WTC11 (cell line): ENCODE results near the gene SLC22A4. TPM values are rescaled to one million over a fixed set of nuclear protein-coding genes. Genes with fewer than 3 reads are reported as not detected.

Experiments
- ATAC-seq: fragments of 200-7000 bp; cut with Tn5 transposase; 2 replicates; pipeline ENCODE4 v1.10.0; 2021; ENCODE audit warnings: mild to moderate bottlenecking, moderate library complexity
- CTCF ChIA-PET: fragments of 300-600 bp; sonication (Branson Sonifier 250); formaldehyde crosslinking; loops from one replicate; lab custom pipeline; 2021; ENCODE audit warnings: antibody characterized with exemption; lab: Charles Lee
- POLR2A ChIA-PET: fragments of 350-600 bp; sonication (Branson Sonifier 250); formaldehyde crosslinking; loops from one replicate; lab custom pipeline; 2021; ENCODE audit warnings: antibody characterized with exemption; lab: Charles Lee
- DNase-seq: peaks from one replicate; pipeline ENCODE4 v3.0.0; 2021; ENCODE audit warnings: low spot score
- H3K27ac Mint-ChIP-seq: 2 replicates; pipeline ENCODE4 v1.8.0; 2021; ENCODE audit warnings: mixed read lengths
- H3K27me3 Mint-ChIP-seq: 2 replicates; pipeline ENCODE4 v1.8.0; 2021; ENCODE audit warnings: low read depth, mild to moderate bottlenecking, moderate library complexity, mixed read lengths
- H3K36me3 Mint-ChIP-seq: 2 replicates; pipeline ENCODE4 v1.8.0; 2021; ENCODE audit warnings: mixed read lengths
- H3K4me1 Mint-ChIP-seq: 2 replicates; pipeline ENCODE4 v1.8.0; 2022; ENCODE audit warnings: mixed read lengths
- H3K4me3 Mint-ChIP-seq: 2 replicates; pipeline ENCODE4 v1.8.0; 2021; ENCODE audit warnings: mild to moderate bottlenecking, moderate library complexity, mixed read lengths
- H3K9me3 Mint-ChIP-seq: 2 replicates; pipeline ENCODE4 v1.8.0; 2021; ENCODE audit warnings: mixed read lengths
- E2F4 ChIP-seq: sonication (generic); formaldehyde crosslinking; IDR thresholded peaks from 2 replicates; pipeline ENCODE4 v1.8.1; 2022; ENCODE audit warnings: low read depth, mild to moderate bottlenecking, moderate library complexity, missing genetic modification reagents, borderline replicate concordance
- ESRRA ChIP-seq: sonication (generic); formaldehyde crosslinking; IDR thresholded peaks from 2 replicates; pipeline ENCODE4 v1.8.1; 2022; ENCODE audit warnings: mild to moderate bottlenecking, missing genetic modification reagents, borderline replicate concordance
- ETV6 ChIP-seq: sonication (generic); formaldehyde crosslinking; IDR thresholded peaks from 2 replicates; pipeline ENCODE4 v1.8.1; 2022; ENCODE audit warnings: mild to moderate bottlenecking, missing genetic modification reagents
- GABPB1 ChIP-seq: sonication (generic); formaldehyde crosslinking; IDR thresholded peaks from 2 replicates; pipeline ENCODE4 v1.8.1; 2023; ENCODE audit warnings: mild to moderate bottlenecking, missing genetic modification reagents
- HMGA2 ChIP-seq: fragments of 250-450 bp; sonication (Bioruptor Pico); IDR thresholded peaks from 2 replicates; pipeline ENCODE4 v1.4.0; 2021; ENCODE audit warnings: mild to moderate bottlenecking, moderate library complexity
- HMGXB4 ChIP-seq: sonication (generic); formaldehyde crosslinking; IDR thresholded peaks from 2 replicates; pipeline ENCODE4 v1.8.1; 2023; ENCODE audit warnings: mild to moderate bottlenecking, moderate library complexity, missing genetic modification reagents
- IRF2 ChIP-seq: sonication (generic); formaldehyde crosslinking; IDR thresholded peaks from 2 replicates; pipeline ENCODE4 v1.8.0; 2022; ENCODE audit warnings: low read depth, missing genetic modification reagents, borderline replicate concordance
- KAT7 ChIP-seq: sonication (generic); formaldehyde crosslinking; IDR thresholded peaks from 2 replicates; pipeline ENCODE4 v1.8.1; 2023; ENCODE audit warnings: missing genetic modification reagents, mild to moderate bottlenecking, borderline replicate concordance
- MLX ChIP-seq: sonication (generic); formaldehyde crosslinking; IDR thresholded peaks from 2 replicates; pipeline ENCODE4 v1.8.1; 2023; ENCODE audit warnings: mild to moderate bottlenecking, missing genetic modification reagents, moderate library complexity
- MYBL2 ChIP-seq: sonication (generic); formaldehyde crosslinking; IDR thresholded peaks from 2 replicates; pipeline ENCODE4 v1.8.1; 2023; ENCODE audit warnings: mild to moderate bottlenecking, moderate library complexity, missing genetic modification reagents
- NFATC4 ChIP-seq: fragments of 250-450 bp; sonication (Bioruptor Pico); IDR thresholded peaks from 2 replicates; pipeline ENCODE4 v1.9.0; 2021; ENCODE audit warnings: mild to moderate bottlenecking
- NR1H2 ChIP-seq: sonication (generic); formaldehyde crosslinking; IDR thresholded peaks from 2 replicates; pipeline ENCODE4 v1.9.0; 2021; ENCODE audit warnings: mild to moderate bottlenecking, moderate library complexity, missing genetic modification reagents
- RORB ChIP-seq: fragments of 250-450 bp; sonication (Bioruptor Pico); IDR thresholded peaks from 2 replicates; pipeline ENCODE4 v1.9.0; 2021; ENCODE audit warnings: mild to moderate bottlenecking
- TCF7 ChIP-seq: sonication (generic); formaldehyde crosslinking; IDR thresholded peaks from 2 replicates; pipeline ENCODE4 v1.8.0; 2022; ENCODE audit warnings: mild to moderate bottlenecking, low read depth, missing genetic modification reagents, moderate library complexity
- TEAD1 ChIP-seq: sonication (generic); formaldehyde crosslinking; IDR thresholded peaks from 2 replicates; pipeline ENCODE4 v1.8.0; 2022; ENCODE audit warnings: mild to moderate bottlenecking, missing genetic modification reagents
- TEAD4 ChIP-seq: sonication (generic); formaldehyde crosslinking; IDR thresholded peaks from 2 replicates; pipeline ENCODE4 v1.8.0; 2022; ENCODE audit warnings: mild to moderate bottlenecking, missing genetic modification reagents
- USF1 ChIP-seq: sonication (generic); formaldehyde crosslinking; IDR thresholded peaks from 2 replicates; pipeline ENCODE4 v1.8.0; 2022; ENCODE audit warnings: mild to moderate bottlenecking, missing genetic modification reagents
- ZNF138 ChIP-seq: sonication (generic); formaldehyde crosslinking; conservative IDR thresholded peaks from 2 replicates; pipeline ENCODE4 v1.8.1; 2022; ENCODE audit warnings: mild to moderate bottlenecking, moderate library complexity, missing genetic modification reagents
- ZNF263 ChIP-seq: sonication (generic); formaldehyde crosslinking; IDR thresholded peaks from 2 replicates; pipeline ENCODE4 v1.8.1; 2022; ENCODE audit warnings: low read depth, mild to moderate bottlenecking, moderate library complexity, missing genetic modification reagents
- ZNF416 ChIP-seq: fragments of 250-450 bp; sonication (Bioruptor Pico); IDR thresholded peaks from 2 replicates; pipeline ENCODE4 v1.9.0; 2021; ENCODE audit warnings: mild to moderate bottlenecking, inconsistent platforms
- total RNA-seq: library from RNA; stranded (reverse); gene quantifications from 3 replicates; pipeline ENCODE4 v1.2.3, GENCODE V29; 2021
- TF ChIP-seq, protein P1 (sequence below): sonication (generic); formaldehyde crosslinking; IDR thresholded peaks from 2 replicates; pipeline ENCODE4 v1.8.1; 2023; ENCODE audit warnings: mild to moderate bottlenecking, missing genetic modification reagents
- TF ChIP-seq, protein P2 (sequence below): sonication (generic); formaldehyde crosslinking; IDR thresholded peaks from 2 replicates; pipeline ENCODE4 v1.8.0; 2022; ENCODE audit warnings: mild to moderate bottlenecking, missing genetic modification reagents
- TF ChIP-seq, protein P3 (sequence below): sonication (generic); formaldehyde crosslinking; conservative IDR thresholded peaks from 2 replicates; pipeline ENCODE4 v1.8.1; 2022; ENCODE audit warnings: mild to moderate bottlenecking, missing genetic modification reagents
- TF ChIP-seq, protein P4 (sequence below): sonication (generic); formaldehyde crosslinking; IDR thresholded peaks from 2 replicates; pipeline ENCODE4 v1.8.1; 2023; ENCODE audit warnings: mild to moderate bottlenecking, missing genetic modification reagents, moderate library complexity
- TF ChIP-seq, protein P5 (sequence below): sonication (generic); formaldehyde crosslinking; IDR thresholded peaks from 2 replicates; pipeline ENCODE4 v1.8.0; 2022; ENCODE audit warnings: mild to moderate bottlenecking, missing genetic modification reagents
- TF ChIP-seq, protein P6 (sequence below): fragments of 250-450 bp; sonication (Bioruptor Pico); IDR thresholded peaks from 2 replicates; pipeline ENCODE4 v2.1.2; 2022; ENCODE audit warnings: mild to moderate bottlenecking, moderate library complexity

Gene SLC22A4
- total RNA-seq, 1 experiment from 2014 or later = 0.35 TPM

- DNase-seq (no peak), ATAC-seq (no peak)
- no peak overlapping the region for H3K4me3 Mint-ChIP-seq
- H3K4me1 Mint-ChIP-seq = no peaks in the 10 kb centered on the region
- peaks cover 13% of the 10 kb centered on the region for H3K9me3 Mint-ChIP-seq
- TF ChIP-seq HMGA2 (CRISPR knock-in tag) (no peak), GABPB1 (no peak), ZNF263 (CRISPR knock-in tag) (no peak), RORB (CRISPR knock-in tag) (no peak), TEAD4 (CRISPR knock-in tag) (no peak), MYBL2 (CRISPR knock-in tag) (no peak), NR1H2 (CRISPR knock-in tag) (no peak), ZNF138 (no peak), ETV6 (CRISPR knock-in tag) (no peak), HMGXB4 (CRISPR knock-in tag) (no peak), TEAD1 (no peak), MLX (CRISPR knock-in tag) (no peak), USF1 (CRISPR knock-in tag) (no peak)
- TF ChIP-seq, protein P1, sequence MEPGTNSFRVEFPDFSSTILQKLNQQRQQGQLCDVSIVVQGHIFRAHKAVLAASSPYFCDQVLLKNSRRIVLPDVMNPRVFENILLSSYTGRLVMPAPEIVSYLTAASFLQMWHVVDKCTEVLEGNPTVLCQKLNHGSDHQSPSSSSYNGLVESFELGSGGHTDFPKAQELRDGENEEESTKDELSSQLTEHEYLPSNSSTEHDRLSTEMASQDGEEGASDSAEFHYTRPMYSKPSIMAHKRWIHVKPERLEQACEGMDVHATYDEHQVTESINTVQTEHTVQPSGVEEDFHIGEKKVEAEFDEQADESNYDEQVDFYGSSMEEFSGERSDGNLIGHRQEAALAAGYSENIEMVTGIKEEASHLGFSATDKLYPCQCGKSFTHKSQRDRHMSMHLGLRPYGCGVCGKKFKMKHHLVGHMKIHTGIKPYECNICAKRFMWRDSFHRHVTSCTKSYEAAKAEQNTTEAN (CRISPR knock-in tag) = no peak
- TF ChIP-seq, protein P2, sequence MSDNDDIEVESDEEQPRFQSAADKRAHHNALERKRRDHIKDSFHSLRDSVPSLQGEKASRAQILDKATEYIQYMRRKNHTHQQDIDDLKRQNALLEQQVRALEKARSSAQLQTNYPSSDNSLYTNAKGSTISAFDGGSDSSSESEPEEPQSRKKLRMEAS (CRISPR knock-in tag) = no peak
- TF ChIP-seq, protein P3, sequence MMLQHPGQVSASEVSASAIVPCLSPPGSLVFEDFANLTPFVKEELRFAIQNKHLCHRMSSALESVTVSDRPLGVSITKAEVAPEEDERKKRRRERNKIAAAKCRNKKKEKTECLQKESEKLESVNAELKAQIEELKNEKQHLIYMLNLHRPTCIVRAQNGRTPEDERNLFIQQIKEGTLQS (CRISPR knock-in tag) = no peak
- TF ChIP-seq, protein P4, sequence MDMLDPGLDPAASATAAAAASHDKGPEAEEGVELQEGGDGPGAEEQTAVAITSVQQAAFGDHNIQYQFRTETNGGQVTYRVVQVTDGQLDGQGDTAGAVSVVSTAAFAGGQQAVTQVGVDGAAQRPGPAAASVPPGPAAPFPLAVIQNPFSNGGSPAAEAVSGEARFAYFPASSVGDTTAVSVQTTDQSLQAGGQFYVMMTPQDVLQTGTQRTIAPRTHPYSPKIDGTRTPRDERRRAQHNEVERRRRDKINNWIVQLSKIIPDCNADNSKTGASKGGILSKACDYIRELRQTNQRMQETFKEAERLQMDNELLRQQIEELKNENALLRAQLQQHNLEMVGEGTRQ (CRISPR knock-in tag) = no peak
- TF ChIP-seq, protein P5, sequence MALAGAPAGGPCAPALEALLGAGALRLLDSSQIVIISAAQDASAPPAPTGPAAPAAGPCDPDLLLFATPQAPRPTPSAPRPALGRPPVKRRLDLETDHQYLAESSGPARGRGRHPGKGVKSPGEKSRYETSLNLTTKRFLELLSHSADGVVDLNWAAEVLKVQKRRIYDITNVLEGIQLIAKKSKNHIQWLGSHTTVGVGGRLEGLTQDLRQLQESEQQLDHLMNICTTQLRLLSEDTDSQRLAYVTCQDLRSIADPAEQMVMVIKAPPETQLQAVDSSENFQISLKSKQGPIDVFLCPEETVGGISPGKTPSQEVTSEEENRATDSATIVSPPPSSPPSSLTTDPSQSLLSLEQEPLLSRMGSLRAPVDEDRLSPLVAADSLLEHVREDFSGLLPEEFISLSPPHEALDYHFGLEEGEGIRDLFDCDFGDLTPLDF = no peak
- no peak overlapping the region for H3K27ac Mint-ChIP-seq
- no peaks in the 10 kb centered on the region; the same call in 1 of the 2 replicates for H3K27me3 Mint-ChIP-seq
- CTCF ChIA-PET = interaction anchor here (1.8 kb wide), 1 partner anchor 17 kb away, joined by 4 read pairs; no protein-coding TSS in a partner anchor
- H3K36me3 Mint-ChIP-seq = no peaks in the 10 kb centered on the region; the same call in 1 of the 2 replicates
- POLR2A ChIA-PET = no interaction called here
Observed at GRCh38 chr5:132309679-132310078, 15.5 kb downstream of the SLC22A4 start.

DNA sequence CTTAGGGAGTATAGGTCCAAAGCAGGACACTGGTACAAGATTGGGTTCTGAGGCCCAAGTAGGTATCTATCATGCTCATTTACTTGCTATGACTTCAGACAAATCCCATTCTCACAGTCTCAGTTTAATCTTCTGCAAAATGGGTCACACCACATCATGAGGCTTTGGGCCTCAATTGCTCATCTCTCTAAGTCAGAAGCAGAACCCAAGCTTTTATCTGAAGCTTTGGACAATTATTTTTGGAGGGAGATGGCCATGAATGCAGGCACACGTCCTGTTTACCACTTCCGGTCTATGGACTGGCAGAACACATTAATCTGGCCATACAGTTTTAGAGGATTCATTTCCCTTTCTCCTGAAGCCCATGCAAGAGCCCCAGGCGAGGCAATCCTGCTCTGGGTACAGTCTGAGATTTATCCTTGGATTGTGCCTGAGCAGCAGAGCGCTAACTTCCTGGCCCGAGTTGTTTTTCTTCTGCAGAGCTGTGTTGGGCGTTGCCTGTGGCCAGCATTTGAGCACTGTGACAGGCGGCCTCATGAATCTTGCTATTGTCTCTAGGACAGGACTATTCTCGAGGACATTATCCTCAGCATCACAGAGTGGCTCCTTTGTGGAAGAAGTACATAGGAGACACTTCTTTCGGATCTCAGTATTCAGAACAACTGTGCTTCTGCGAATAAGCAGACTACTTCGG lies 16.1 kb downstream of the SLC22A4 start:
- H3K36me3 Mint-ChIP-seq = no peaks in the 10 kb centered on the region
- TF ChIP-seq E2F4 = no peak
- TF ChIP-seq KAT7 = no peak
- no peak for TF ChIP-seq ZNF416 (CRISPR knock-in tag)
- no peak for TF ChIP-seq NFATC4
- TF ChIP-seq ESRRA = no peak
- no peak for TF ChIP-seq TCF7 (CRISPR knock-in tag)
- TF ChIP-seq RORB (CRISPR knock-in tag) = no peak
- TF ChIP-seq, protein P6, sequence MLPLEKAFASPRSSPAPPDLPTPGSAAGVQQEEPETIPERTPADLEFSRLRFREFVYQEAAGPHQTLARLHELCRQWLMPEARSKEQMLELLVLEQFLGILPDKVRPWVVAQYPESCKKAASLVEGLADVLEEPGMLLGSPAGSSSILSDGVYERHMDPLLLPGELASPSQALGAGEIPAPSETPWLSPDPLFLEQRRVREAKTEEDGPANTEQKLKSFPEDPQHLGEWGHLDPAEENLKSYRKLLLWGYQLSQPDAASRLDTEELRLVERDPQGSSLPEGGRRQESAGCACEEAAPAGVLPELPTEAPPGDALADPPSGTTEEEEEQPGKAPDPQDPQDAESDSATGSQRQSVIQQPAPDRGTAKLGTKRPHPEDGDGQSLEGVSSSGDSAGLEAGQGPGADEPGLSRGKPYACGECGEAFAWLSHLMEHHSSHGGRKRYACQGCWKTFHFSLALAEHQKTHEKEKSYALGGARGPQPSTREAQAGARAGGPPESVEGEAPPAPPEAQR (CRISPR knock-in tag) = no peak
- no peak for TF ChIP-seq IRF2

More for the DNA sequence above, 16.1 kb downstream of the SLC22A4 start:
- ChIA-PET POLR2A (no interaction called here), CTCF (interaction anchor here (0.8 to 1.8 kb wide), 2 partner anchors 16 to 17 kb away, joined by 4 read pairs; partner anchors contain the start of gene SLC22A4)
- no peak for ATAC-seq
- H3K4me3 Mint-ChIP-seq = no peak overlapping the region
- no peak for DNase-seq
- H3K9me3 Mint-ChIP-seq = peaks cover 9% of the 10 kb centered on the region
- no peaks in the 10 kb centered on the region; the same call in 1 of the 2 replicates for H3K27me3 Mint-ChIP-seq
- no peaks in the 10 kb centered on the region for H3K4me1 Mint-ChIP-seq
- no peak overlapping the region for H3K27ac Mint-ChIP-seq
